SU-DHL-6 (cell line): ENCODE measurements around the gene CYCS.

Source experiments
- H2AFZ ChIP-seq: fragments of 200-600 bp; sonication (generic); 2 replicates; pipeline ENCODE4 v1.6.1; 2014; ENCODE audit warnings: low read depth, mild to moderate bottlenecking, moderate library complexity, mixed read lengths, antibody characterized with exemption, low read length; ENCODE audit not compliant: severe bottlenecking
- H3F3A ChIP-seq: fragments of 200-600 bp; shearing (Covaris generic); 2 replicates; pipeline ENCODE4 v1.6.0; 2016; ENCODE audit warnings: antibody characterized with exemption, mild to moderate bottlenecking; ENCODE audit not compliant: insufficient read depth
- H3K27ac ChIP-seq: fragments of 200-600 bp; sonication (generic); 2 replicates; pipeline ENCODE4 v1.5.1; 2016; ENCODE audit warnings: low read depth, mild to moderate bottlenecking, low read length, moderate library complexity, mixed read lengths
- H3K27me3 ChIP-seq: fragments of 200-600 bp; sonication (generic), shearing (Covaris generic); 2 replicates; pipeline ENCODE4 v1.6.0; 2014; ENCODE audit warnings: mild to moderate bottlenecking, low read length
- H3K36me3 ChIP-seq: fragments of 200-600 bp; sonication (generic); 2 replicates; pipeline ENCODE4 v1.6.1; 2014; ENCODE audit warnings: mild to moderate bottlenecking, low read length, mixed read lengths
- H3K4me2 ChIP-seq: fragments of 300-600, 200-600 bp; shearing (Covaris generic), sonication (generic); 2 replicates; pipeline ENCODE4 v1.6.0; 2014; ENCODE audit warnings: low read length, low read depth, mild to moderate bottlenecking; ENCODE audit not compliant: poor library complexity, severe bottlenecking
- H3K4me3 ChIP-seq: fragments of 200-600 bp; sonication (generic); 2 replicates; pipeline ENCODE4 v1.5.1; 2014; ENCODE audit warnings: antibody characterized with exemption, low read length, mild to moderate bottlenecking, mixed read lengths; ENCODE audit not compliant: insufficient read depth, poor library complexity, severe bottlenecking
- H3K79me2 ChIP-seq: fragments of 200-600 bp; sonication (generic); 2 replicates; pipeline ENCODE4 v1.6.1; 2014; ENCODE audit warnings: mild to moderate bottlenecking, low read length, moderate library complexity; ENCODE audit not compliant: insufficient read depth
- H3K9ac ChIP-seq: fragments of 200-600 bp; sonication (generic); 2 replicates; pipeline ENCODE4 v1.7.0; 2014; ENCODE audit warnings: mild to moderate bottlenecking, low read length
- H3K9me2 ChIP-seq: fragments of 200-600 bp; sonication (generic); replicated peaks from 2 replicates; pipeline ENCODE4 v1.6.1; 2014; ENCODE audit warnings: low read length; ENCODE audit not compliant: insufficient read depth
- H3K9me3 ChIP-seq: fragments of 200-600 bp; sonication (generic); 2 replicates; pipeline ENCODE4 v1.6.1; 2014; ENCODE audit warnings: low read length, mixed read lengths; ENCODE audit not compliant: insufficient read depth
- H4K20me1 ChIP-seq: fragments of 200-600 bp; sonication (generic); 2 replicates; pipeline ENCODE4 v1.6.1; 2014; ENCODE audit warnings: low read depth, mild to moderate bottlenecking, antibody characterized with exemption, low read length, moderate library complexity, mixed read lengths
- CTCF ChIP-seq: fragments of 200-600 bp; sonication (generic); IDR thresholded peaks from one replicate; pipeline ENCODE4 v1.5.1; 2017; ENCODE audit warnings: antibody characterized with exemption, mild to moderate bottlenecking, low read length, moderate library complexity; ENCODE audit not compliant: insufficient read depth, poor library complexity, severe bottlenecking
- EZH2phosphoT487 ChIP-seq: fragments of 200-600 bp; sonication (generic), shearing (Covaris generic); conservative IDR thresholded peaks from 2 replicates; pipeline ENCODE4 v1.6.1; 2018; ENCODE audit warnings: mild to moderate bottlenecking, antibody characterized with exemption, low read length, moderate library complexity, mixed read lengths

The CYCS gene

GRCh38 chr7:25126751-25127150 lies 1.7 kb upstream of the CYCS start:
- Histone ChIP-seq H4K20me1 (peaks cover 8% of the 10 kb centered on the region; the same call in 1 of the 2 replicates), H3K79me2 (peaks cover 31% of the 10 kb centered on the region), H3K9ac (no peak overlapping the region), H3K9me2 (no peaks in the 10 kb centered on the region), H3F3A (peaks cover 8% of the 10 kb centered on the region; the same call in 1 of the 2 replicates), H3K27ac (no peak overlapping the region), H3K4me2 (no peak overlapping the region), H3K9me3 (no peaks in the 10 kb centered on the region), H2AFZ (peak overlapping the region; percentile 36), H3K36me3 (peaks cover 18% of the 10 kb centered on the region), H3K27me3 (no peaks in the 10 kb centered on the region), H3K4me3 (no peak overlapping the region)
- no peak for TF ChIP-seq CTCF
- TF ChIP-seq EZH2phosphoT487: no peak

GRCh38 chr7:25124465-25125136 lies 459 bp downstream of the CYCS start:
- peaks cover 10% of the 10 kb centered on the region; the same call in 1 of the 2 replicates for H4K20me1 ChIP-seq
- no peak overlapping the region for H2AFZ ChIP-seq
- peaks cover 31% of the 10 kb centered on the region for H3K36me3 ChIP-seq

GRCh38 chr7:25122373-25122772 lies 2.7 kb downstream of the CYCS start:
- Histone ChIP-seq H3K27ac (no peak overlapping the region), H3K9ac (no peak overlapping the region), H3K36me3 (peaks cover 37% of the 10 kb centered on the region), H3K4me3 (no peak overlapping the region), H3K9me3 (no peaks in the 10 kb centered on the region), H3K27me3 (no peaks in the 10 kb centered on the region), H2AFZ (no peak overlapping the region), H3K4me2 (no peak overlapping the region), H3K9me2 (no peaks in the 10 kb centered on the region), H3F3A (peaks cover 32% of the 10 kb centered on the region), H3K79me2 (peaks cover 53% of the 10 kb centered on the region), H4K20me1 (peaks cover 17% of the 10 kb centered on the region; the same call in 1 of the 2 replicates)
- TF ChIP-seq EZH2phosphoT487 (no peak), CTCF (no peak)

More at GRCh38 chr7:25124465-25125136, 459 bp downstream of the CYCS start:
- Histone ChIP-seq H3K4me2 (peak overlapping the region; percentile 62), H3K9me3 (no peaks in the 10 kb centered on the region), H3K27ac (peak overlapping the region; percentile 47), H3K9ac (peak overlapping the region; percentile 90), H3K4me3 (peak overlapping the region; percentile 90), H3F3A (peaks cover 12% of the 10 kb centered on the region), H3K9me2 (no peaks in the 10 kb centered on the region), H3K79me2 (peaks cover 44% of the 10 kb centered on the region), H3K27me3 (no peaks in the 10 kb centered on the region)
- no peak for TF ChIP-seq EZH2phosphoT487
- no peak for TF ChIP-seq CTCF
